H4 (cell line): ENCODE results near the gene RBM10. TPM values are rescaled to one million over a fixed set of nuclear protein-coding genes. Genes with fewer than 3 reads are reported as not detected.
A peak's percentile ranks its signal among the peaks of the same experiment; 100 is the strongest.

Experiments used
- DNase-seq: peaks from one replicate; pipeline ENCODE4 v3.0.0-alpha.2; 2015; ENCODE audit warnings: low spot score
- total RNA-seq: library from RNA; depleted of rRNA; stranded (reverse); fragments of >200 nt; shearing (Covaris generic); gene quantifications from 2 replicates; pipeline ENCODE4 v1.2.3, GENCODE V29; 2014

The RBM10 gene
- total RNA-seq, 1 experiment from 2014 or later = 37.9 TPM

- DNase-seq = no peak
Observed at GRCh38 chrX:47148946-47149345, 3.9 kb downstream of the RBM10 start.

GRCh38 chrX:47151435-47151834 is 6.4 kb downstream of the RBM10 start:
- no peak for DNase-seq

- no peak for DNase-seq
Observed at GRCh38 chrX:47156611-47157520, 11.8 kb downstream of the RBM10 start.

GRCh38 chrX:47158131-47158530 is 13.1 kb downstream of the RBM10 start:
- DNase-seq = no peak

- no peak for DNase-seq
Observed at GRCh38 chrX:47158781-47159180, 13.8 kb downstream of the RBM10 start.

GRCh38 chrX:47160781-47161180 is 15.8 kb downstream of the RBM10 start:
- no peak for DNase-seq

GRCh38 chrX:47162927-47163583 is 18.0 kb downstream of the RBM10 start:
- no peak for DNase-seq

GRCh38 chrX:47164420-47164819 is 19.4 kb downstream of the RBM10 start:
- no peak for DNase-seq

GRCh38 chrX:47166126-47166525 is 21.1 kb downstream of the RBM10 start:
- no peak for DNase-seq

GRCh38 chrX:47168495-47169073 is 23.6 kb downstream of the RBM10 start:
- DNase-seq = no peak

GRCh38 chrX:47169273-47169672 is 24.3 kb downstream of the RBM10 start:
- DNase-seq = no peak

- peak; percentile 1 for DNase-seq
Observed at GRCh38 chrX:47169726-47170515, 24.9 kb downstream of the RBM10 start.

- peak; percentile 1 for DNase-seq
Observed at GRCh38 chrX:47170861-47171692, 26.1 kb downstream of the RBM10 start.

- peak; percentile 1 for DNase-seq
Observed at GRCh38 chrX:47171996-47172395, 27.0 kb downstream of the RBM10 start.

GRCh38 chrX:47172549-47172948 is 27.5 kb downstream of the RBM10 start:
- peak; percentile 0 for DNase-seq

- no peak for DNase-seq
Observed at GRCh38 chrX:47172971-47173792, 28.2 kb downstream of the RBM10 start.

GRCh38 chrX:47174376-47174775 is 29.4 kb downstream of the RBM10 start:
- DNase-seq = no peak

- no peak for DNase-seq
Observed at GRCh38 chrX:47174846-47175587, 30.0 kb downstream of the RBM10 start.

GRCh38 chrX:47175588-47175980 is 30.6 kb downstream of the RBM10 start:
- no peak for DNase-seq
